Endothelial cell of umbilical vein (primary cell): ENCODE data around the gene TOM1. TPM values are rescaled to one million over a fixed set of nuclear protein-coding genes. Genes with fewer than 3 reads are reported as not detected.

Source experiments
- BruUV-seq: library from RNA; stranded (reverse); fragments of 400-500 nt; replicated peaks from 2 replicates; lab custom pipeline; 2021; lab: Mats Ljungman, UMichigan
- CTCF ChIA-PET: fragments of 300-600, 350-600 bp; sonication (Branson Sonifier 250); formaldehyde crosslinking; loops from one replicate; lab custom pipeline; 2021; ENCODE audit warnings: antibody characterized with exemption, inconsistent platforms; lab: Charles Lee
- POLR2A ChIA-PET: fragments of 300-600, 350-600 bp; sonication (Branson Sonifier 250); formaldehyde crosslinking; loops from one replicate; lab custom pipeline; 2021; ENCODE audit warnings: antibody characterized with exemption, inconsistent platforms; lab: Charles Lee
- DNase-seq: peaks from one replicate; pipeline ENCODE4 v3.0.0-alpha.2; 2011; ENCODE audit warnings: low read depth, low spot score
- FAIRE-seq: peaks from 2 replicates; lab custom pipeline; 2011; peaks lifted over from hg19 to GRCh38; lab: Jason Lieb, UNC
- H2AFZ ChIP-seq: 2 replicates; pipeline ENCODE4 v1.6.0; 2012; ENCODE audit warnings: low read depth, low read length, control low read depth, inconsistent platforms
- H3K27ac ChIP-seq: 2 replicates; pipeline ENCODE4 v1.5.1; 2011; ENCODE audit warnings: low read depth, mild to moderate bottlenecking, control low read depth, low read length, moderate library complexity; ENCODE audit not compliant: insufficient read depth
- H3K27me3 ChIP-seq, 2 experiments: 2 replicates each; pipeline versions ENCODE4 v1.6.0 to v1.6.1; 2011; ENCODE audit warnings: low read length in 2 of 2, mixed read lengths in 1 of 2; ENCODE audit not compliant: control insufficient read depth in 2 of 2, insufficient read depth in 2 of 2
- H3K36me3 ChIP-seq, 2 experiments: 2 replicates in 1 of 2; 3 replicates in 1 of 2; pipeline ENCODE4 v1.5.1; 2011; ENCODE audit warnings: low read length in 2 of 2, mild to moderate bottlenecking in 1 of 2, moderate library complexity in 1 of 2; ENCODE audit not compliant: control insufficient read depth in 2 of 2, insufficient read depth in 2 of 2; ENCODE audit errors: extremely low read depth in 1 of 2
- H3K4me1 ChIP-seq: 3 replicates; pipeline ENCODE4 v1.5.1; 2011; ENCODE audit warnings: mild to moderate bottlenecking, low read length; ENCODE audit not compliant: control insufficient read depth, insufficient read depth; ENCODE audit errors: extremely low read depth
- H3K4me2 ChIP-seq: 2 replicates; pipeline ENCODE4 v1.6.1; 2011; ENCODE audit warnings: low read length, control low read depth, mixed read lengths; ENCODE audit not compliant: insufficient read depth
- H3K4me3 ChIP-seq, 3 experiments: fragments of 200-600 bp in 1 of 3; sonication (generic), shearing (Covaris generic) in 1 of 3; replicated peaks in 1 of 3; 2 replicates each; pipeline ENCODE4 v1.5.1; 2011 to 2016; ENCODE audit warnings: control low read depth in 3 of 3, low read length in 3 of 3, mild to moderate bottlenecking in 2 of 3, inconsistent platforms in 1 of 3, low read depth in 1 of 3, moderate library complexity in 1 of 3; ENCODE audit not compliant: insufficient read depth in 1 of 3
- H3K79me2 ChIP-seq: 2 replicates; pipeline ENCODE4 v1.6.0; 2012; ENCODE audit warnings: low read length, inconsistent platforms; ENCODE audit not compliant: control insufficient read depth, insufficient read depth
- H3K9ac ChIP-seq: replicated peaks from 2 replicates; pipeline ENCODE3; 2011; ENCODE audit warnings: low read length, control low read depth; ENCODE audit not compliant: insufficient read depth; ENCODE audit errors: extremely low read depth
- H3K9me1 ChIP-seq: replicated peaks from 3 replicates; pipeline ENCODE4 v1.6.0; 2011; ENCODE audit warnings: mild to moderate bottlenecking, low read length; ENCODE audit not compliant: control insufficient read depth, insufficient read depth; ENCODE audit errors: extremely low read depth
- H3K9me3 ChIP-seq: replicated peaks from 2 replicates; pipeline ENCODE4 v1.5.1; 2012; ENCODE audit warnings: low read length, inconsistent platforms; ENCODE audit not compliant: control insufficient read depth, insufficient read depth
- H4K20me1 ChIP-seq: replicated peaks from 2 replicates; pipeline ENCODE3; 2011; ENCODE audit warnings: mild to moderate bottlenecking, low read length; ENCODE audit not compliant: control insufficient read depth, insufficient read depth; ENCODE audit errors: extremely low read depth
- CTCF ChIP-seq, 2 donors: IDR thresholded peaks; 1 replicate in 1 of 2; 2 replicates in 1 of 2; pipeline ENCODE4 v1.5.1; 2011; ENCODE audit warnings: low read length in 2 of 2, mild to moderate bottlenecking in 2 of 2, moderate library complexity in 2 of 2, control low read depth in 1 of 2, inconsistent platforms in 1 of 2, low read depth in 1 of 2; ENCODE audit not compliant: insufficient read depth in 1 of 2; ENCODE audit errors: extremely low read depth in 1 of 2
- EZH2 ChIP-seq: IDR thresholded peaks from 2 replicates; pipeline ENCODE4 v1.6.1; 2012; ENCODE audit warnings: borderline replicate concordance, low read depth, mild to moderate bottlenecking, moderate library complexity, low read length, inconsistent platforms; ENCODE audit not compliant: severe bottlenecking
- FOS ChIP-seq: IDR thresholded peaks from 2 replicates; pipeline ENCODE4 v1.6.1; 2011; ENCODE audit warnings: mild to moderate bottlenecking, low read length, moderate library complexity, borderline replicate concordance; ENCODE audit not compliant: insufficient read depth
- GATA2 ChIP-seq: IDR thresholded peaks from 2 replicates; pipeline ENCODE4 v1.7.0; 2011; ENCODE audit warnings: low read depth, mild to moderate bottlenecking, moderate library complexity, mixed read lengths, low read length; ENCODE audit not compliant: insufficient read length, insufficient read depth
- JUN ChIP-seq: IDR thresholded peaks from 2 replicates; pipeline ENCODE4 v1.6.1; 2011; ENCODE audit warnings: borderline replicate concordance, low read depth; ENCODE audit not compliant: insufficient read length, insufficient read depth
- MYC ChIP-seq: IDR thresholded peaks from one replicate; pipeline ENCODE4 v1.6.1; 2011; ENCODE audit warnings: mild to moderate bottlenecking, low read depth, low read length
- POLR2A ChIP-seq: IDR thresholded peaks from 2 replicates; pipeline ENCODE4 v1.6.1; 2012; ENCODE audit warnings: low read depth, mild to moderate bottlenecking, control low read depth, low read length
- POLR2AphosphoS5 ChIP-seq: IDR thresholded peaks from 2 replicates; pipeline ENCODE4 v1.6.1; 2012; ENCODE audit warnings: low read depth, mild to moderate bottlenecking, control low read depth, low read length, moderate library complexity; ENCODE audit not compliant: insufficient read depth
- dilution Hi-C: fragments of 300-500 bp; cut with MboI; formaldehyde crosslinking; loops from one replicate; pipeline ENCODE4 v1.15.0; 2019; ENCODE audit warnings: low sequenced_read_pairs; ENCODE audit not compliant: extremely low pct_ligation_motif_present
- intact Hi-C: fragments of 100-400 bp; cut with micrococcal nuclease; formaldehyde crosslinking; loops from one replicate; pipeline ENCODE4 v1.10.0; 2022
- polyA plus RNA-seq, 4 experiments: library from polyadenylated mRNA; depleted of rRNA in 3 of 4; stranded (reverse) in 3 of 4; unstranded in 1 of 4; fragments of >200 nt; gene quantifications; 2 replicates each; pipeline versions ENCODE4 v1.2.1 to v1.2.3, GENCODE V29; 2011 to 2012; ENCODE audit warnings: missing spikeins in 1 of 4
- total RNA-seq: library from RNA; stranded (reverse); gene quantifications from 2 replicates; pipeline ENCODE4 v1.2.3, GENCODE V29; 2021
- TF ChIP-seq, protein P1 (sequence below): IDR thresholded peaks from 2 replicates; pipeline ENCODE4 v1.6.1; 2011; ENCODE audit not compliant: insufficient read depth, insufficient read length

The TOM1 gene
- total and polyA plus RNA-seq, 2 donors (not counting 3 experiments of a cell fraction or from before 2014, with no cell fraction given), result 36.4 to 74.4 TPM

DNA sequence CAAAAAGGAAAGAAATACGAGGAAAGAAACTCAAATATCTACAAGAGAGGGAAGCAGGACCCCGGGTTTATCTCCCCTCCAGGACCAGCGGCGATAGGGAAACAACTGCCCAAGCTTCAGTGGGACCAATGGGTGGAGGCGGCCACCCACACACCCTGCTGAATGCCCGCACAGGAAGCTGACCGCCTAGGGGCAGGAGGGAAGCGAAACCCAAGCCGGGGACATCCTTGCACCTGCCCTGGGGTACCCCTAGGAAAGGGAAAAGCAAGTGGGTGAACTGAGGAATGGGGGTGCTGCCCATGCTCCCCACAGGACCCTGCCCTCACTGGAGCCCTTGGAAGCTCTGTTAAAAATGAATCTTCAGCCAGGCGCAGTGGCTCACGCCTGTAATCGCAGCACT, 53.6 kb downstream of the TOM1 start:
- H3K9ac ChIP-seq, result no peak overlapping the region
- no peaks in the 10 kb centered on the region for H3K36me3 ChIP-seq

More for the DNA sequence above, 53.6 kb downstream of the TOM1 start:
- ChIA-PET CTCF (interaction anchor here (1.1 to 2.4 kb wide), 3 partner anchors 9 to 23 kb away, joined by 5 to 9 read pairs (median 8); no protein-coding TSS in a partner anchor), POLR2A (no interaction called here)
- H3K4me3 ChIP-seq, result no peak overlapping the region
- no peak overlapping the region for H2AFZ ChIP-seq
- dilution Hi-C loops (no loop called here), intact Hi-C loops (loop anchor here (5.0 to 10.0 kb wide), 2 partner anchors 561 to 714 kb away; no protein-coding TSS in a partner anchor)
- no peaks in the 10 kb centered on the region for H3K79me2 ChIP-seq
- H4K20me1 ChIP-seq, result no peaks in the 10 kb centered on the region
- no peaks in the 10 kb centered on the region for H3K9me3 ChIP-seq
- H3K4me2 ChIP-seq, result no peak overlapping the region
- no peaks in the 10 kb centered on the region for H3K9me1 ChIP-seq
- DNase-seq (no peak), FAIRE-seq (no peak)
- H3K27me3 ChIP-seq, result no peaks in the 10 kb centered on the region
- H3K4me1 ChIP-seq, result peaks cover 14% of the 10 kb centered on the region
- TF ChIP-seq POLR2A, result no peak
- TF ChIP-seq POLR2AphosphoS5, result no peak
- TF ChIP-seq GATA2, result no peak
- no peak for TF ChIP-seq EZH2
- no peak for TF ChIP-seq CTCF (IDR thresholded peaks at IDR 0.05; ENCODE audit: extremely low read depth in 1 of 2, insufficient read depth in 1 of 2, low read depth in 1 of 2, low read length in 2 of 2)
- TF ChIP-seq, protein P1, sequence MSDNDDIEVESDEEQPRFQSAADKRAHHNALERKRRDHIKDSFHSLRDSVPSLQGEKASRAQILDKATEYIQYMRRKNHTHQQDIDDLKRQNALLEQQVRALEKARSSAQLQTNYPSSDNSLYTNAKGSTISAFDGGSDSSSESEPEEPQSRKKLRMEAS, result no peak
- TF ChIP-seq FOS, result no peak
- TF ChIP-seq JUN, result no peak
- no peak for TF ChIP-seq MYC
- no peak overlapping the region for H3K27ac ChIP-seq
- BruUV-seq, result no TSS peak
